PC-9 (cell line): Measurements from ENCODE around the gene ANKRD17. TPM values are rescaled to one million over a fixed set of nuclear protein-coding genes. Genes with fewer than 3 reads are reported as not detected.

Source experiments
- BruUV-seq: library from RNA; stranded (reverse); fragments of 400-500 nt; replicated peaks from 2 replicates; lab custom pipeline; 2021; lab: Mats Ljungman, UMichigan
- CTCF ChIA-PET: fragments of 300-600 bp; sonication (Branson Sonifier 250); formaldehyde crosslinking; loops from one replicate; lab custom pipeline; 2022; ENCODE audit warnings: antibody characterized with exemption; lab: Charles Lee
- POLR2A ChIA-PET: fragments of 300-600 bp; sonication (Branson Sonifier 250); formaldehyde crosslinking; loops from one replicate; lab custom pipeline; 2022; ENCODE audit warnings: antibody characterized with exemption; ENCODE audit not compliant: unreplicated experiment; lab: Charles Lee
- DNase-seq, 2 experiments: peaks; one replicate each; pipeline versions ENCODE4 v3.0.0 to v3.0.0-alpha.2; 2015 to 2022; ENCODE audit warnings: mixed read lengths in 1 of 2
- H2AFZ ChIP-seq: fragments of 200-600 bp; sonication (generic); 2 replicates; pipeline ENCODE4 v1.8.1; 2017; ENCODE audit warnings: antibody characterized with exemption
- H3F3A ChIP-seq: fragments of 200-600 bp; sonication (generic); 2 replicates; pipeline ENCODE4 v1.8.1; 2017; ENCODE audit warnings: antibody characterized with exemption, mild to moderate bottlenecking, low read depth; ENCODE audit not compliant: insufficient read depth
- H3K27ac ChIP-seq: fragments of 200-600 bp; sonication (generic); 2 replicates; pipeline ENCODE4 v1.6.1; 2016; ENCODE audit warnings: mixed run types
- H3K27me3 ChIP-seq: fragments of 200-600 bp; sonication (generic); 2 replicates; pipeline ENCODE4 v1.6.1; 2016; ENCODE audit warnings: low read depth, mixed run types; ENCODE audit not compliant: insufficient read depth
- H3K36me3 ChIP-seq: fragments of 200-600 bp; sonication (generic); 2 replicates; pipeline ENCODE4 v1.6.1; 2016; ENCODE audit warnings: low read depth, mixed run types
- H3K4me1 ChIP-seq: fragments of 200-600 bp; sonication (generic); replicated peaks from 2 replicates; pipeline ENCODE4 v1.6.1; 2016; ENCODE audit warnings: mixed run types; ENCODE audit not compliant: insufficient read depth
- H3K4me2 ChIP-seq: fragments of 200-600 bp; sonication (generic); 2 replicates; pipeline ENCODE4 v1.6.1; 2017; ENCODE audit warnings: mixed run types
- H3K4me3 ChIP-seq: fragments of 200-600 bp; sonication (generic); 2 replicates; pipeline ENCODE4 v1.6.1; 2016; ENCODE audit warnings: mixed run types
- H3K79me2 ChIP-seq: fragments of 200-600 bp; sonication (generic); 2 replicates; pipeline ENCODE4 v1.6.1; 2017; ENCODE audit warnings: low read depth, mixed run types
- H3K9me2 ChIP-seq: fragments of 200-600 bp; sonication (generic); 2 replicates; pipeline ENCODE4 v1.8.1; 2017; ENCODE audit warnings: mild to moderate bottlenecking; ENCODE audit not compliant: insufficient read depth
- H3K9me3 ChIP-seq: fragments of 200-600 bp; sonication (generic); 2 replicates; pipeline ENCODE4 v1.8.1; 2016; ENCODE audit warnings: low read depth; ENCODE audit not compliant: insufficient read depth
- H4K20me1 ChIP-seq: fragments of 200-600 bp; sonication (generic); 2 replicates; pipeline ENCODE4 v1.8.1; 2017; ENCODE audit not compliant: insufficient read depth
- EZH2 ChIP-seq: fragments of 200-600 bp; sonication (generic); IDR thresholded peaks from 2 replicates; pipeline ENCODE4 v1.8.0; 2017; ENCODE audit warnings: antibody characterized with exemption, low read depth
- intact Hi-C: fragments of 100-400 bp; cut with micrococcal nuclease; formaldehyde crosslinking; loops from one replicate; pipeline ENCODE4 v1.10.0; 2022; ENCODE audit not compliant: unreplicated experiment
- total RNA-seq: library from RNA; stranded (reverse); gene quantifications from 2 replicates; pipeline ENCODE4 v1.2.3, GENCODE V29; 2021
- TF ChIP-seq, protein P1 (sequence below): fragments of 200-600 bp; sonication (generic); conservative IDR thresholded peaks from 2 replicates; pipeline ENCODE4 v1.6.1; 2017; ENCODE audit warnings: mixed run types, antibody characterized with exemption, mild to moderate bottlenecking, moderate library complexity

The ANKRD17 gene
- total RNA-seq, 1 experiment from 2014 or later = 37.9 TPM

- POLR2A ChIA-PET = no interaction called here
- H3K4me1 ChIP-seq = no peaks in the 10 kb centered on the region
- H3K36me3 ChIP-seq = 0 out of 2 replicates have a peak, but pooled peaks cover 3% of the 10 kb centered on the region
- H4K20me1 ChIP-seq = peaks cover 3% of the 10 kb centered on the region; the same call in 1 of the 2 replicates
- no peaks in the 10 kb centered on the region for H3K27me3 ChIP-seq
- intact Hi-C loops = no loop called here
- H2AFZ ChIP-seq = no peak overlapping the region
- TF ChIP-seq, protein P1, sequence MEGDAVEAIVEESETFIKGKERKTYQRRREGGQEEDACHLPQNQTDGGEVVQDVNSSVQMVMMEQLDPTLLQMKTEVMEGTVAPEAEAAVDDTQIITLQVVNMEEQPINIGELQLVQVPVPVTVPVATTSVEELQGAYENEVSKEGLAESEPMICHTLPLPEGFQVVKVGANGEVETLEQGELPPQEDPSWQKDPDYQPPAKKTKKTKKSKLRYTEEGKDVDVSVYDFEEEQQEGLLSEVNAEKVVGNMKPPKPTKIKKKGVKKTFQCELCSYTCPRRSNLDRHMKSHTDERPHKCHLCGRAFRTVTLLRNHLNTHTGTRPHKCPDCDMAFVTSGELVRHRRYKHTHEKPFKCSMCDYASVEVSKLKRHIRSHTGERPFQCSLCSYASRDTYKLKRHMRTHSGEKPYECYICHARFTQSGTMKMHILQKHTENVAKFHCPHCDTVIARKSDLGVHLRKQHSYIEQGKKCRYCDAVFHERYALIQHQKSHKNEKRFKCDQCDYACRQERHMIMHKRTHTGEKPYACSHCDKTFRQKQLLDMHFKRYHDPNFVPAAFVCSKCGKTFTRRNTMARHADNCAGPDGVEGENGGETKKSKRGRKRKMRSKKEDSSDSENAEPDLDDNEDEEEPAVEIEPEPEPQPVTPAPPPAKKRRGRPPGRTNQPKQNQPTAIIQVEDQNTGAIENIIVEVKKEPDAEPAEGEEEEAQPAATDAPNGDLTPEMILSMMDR = no peak
- no peak for TF ChIP-seq EZH2
- H3K9me2 ChIP-seq = no peaks in the 10 kb centered on the region
- no peaks in the 10 kb centered on the region; the same call in 1 of the 2 replicates for H3F3A ChIP-seq
- no peak overlapping the region for H3K4me2 ChIP-seq
- no peaks in the 10 kb centered on the region for H3K9me3 ChIP-seq
- BruUV-seq = no TSS peak
- no peak for DNase-seq
- peaks cover 65% of the 10 kb centered on the region for H3K79me2 ChIP-seq
- H3K4me3 ChIP-seq = no peak overlapping the region
- CTCF ChIA-PET = no interaction called here
- no peak overlapping the region for H3K27ac ChIP-seq
Observed at GRCh38 chr4:73193659-73194058, 64.9 kb downstream of the ANKRD17 start.

DNA sequence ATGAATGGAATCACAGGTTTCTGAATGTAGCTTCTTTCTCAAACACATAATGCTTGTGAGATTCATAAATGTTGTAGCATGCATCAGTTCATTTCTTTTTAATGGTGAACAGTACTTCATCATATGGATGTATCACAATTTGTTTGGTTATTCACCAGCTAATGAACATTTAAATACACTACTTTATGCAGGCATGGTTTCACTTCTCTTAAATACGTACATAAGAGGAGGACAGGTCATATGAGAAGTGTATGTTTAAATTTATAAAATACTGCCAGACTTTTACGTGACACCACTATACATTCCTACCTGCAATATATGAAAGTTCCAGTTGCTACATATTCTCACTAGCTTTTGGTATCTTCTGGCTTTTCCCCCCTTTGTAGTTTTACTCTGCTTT is 65.4 kb downstream of the ANKRD17 start:
- H3K27ac ChIP-seq = no peak overlapping the region
- POLR2A ChIA-PET = interaction anchor here (0.5 kb wide), 1 partner anchor 21 kb away, joined by 4 read pairs; no protein-coding TSS in a partner anchor
- no peak for TF ChIP-seq EZH2
- TF ChIP-seq, protein P1 = no peak
- H2AFZ ChIP-seq = no peak overlapping the region
- peaks cover 64% of the 10 kb centered on the region for H3K79me2 ChIP-seq
- no peaks in the 10 kb centered on the region for H3K27me3 ChIP-seq
- no peak overlapping the region for H3K4me3 ChIP-seq
- no peak overlapping the region for H3K4me2 ChIP-seq
- H3K9me3 ChIP-seq = no peaks in the 10 kb centered on the region
- no peaks in the 10 kb centered on the region for H3K4me1 ChIP-seq
- CTCF ChIA-PET = interaction anchor here (0.6 kb wide), 1 partner anchor 524 kb away, joined by 3 read pairs; no protein-coding TSS in a partner anchor
- intact Hi-C loops = no loop called here
- no TSS peak for BruUV-seq
- DNase-seq = no peak
- H3K36me3 ChIP-seq = 0 out of 2 replicates have a peak, but pooled peaks cover 3% of the 10 kb centered on the region
- peaks cover 1% of the 10 kb centered on the region for H3F3A ChIP-seq
- no peaks in the 10 kb centered on the region for H3K9me2 ChIP-seq
- H4K20me1 ChIP-seq = peaks cover 3% of the 10 kb centered on the region; the same call in 1 of the 2 replicates

GRCh38 chr4:73189274-73189810 is 69.3 kb downstream of the ANKRD17 start:
- Histone ChIP-seq H3K79me2 (peaks cover 75% of the 10 kb centered on the region), H3K27ac (no peak overlapping the region), H3F3A (peaks cover 5% of the 10 kb centered on the region), H3K9me2 (no peaks in the 10 kb centered on the region), H3K9me3 (no peaks in the 10 kb centered on the region), H3K36me3 (0 out of 2 replicates have a peak, but pooled peaks cover 5% of the 10 kb centered on the region), H3K4me2 (no peak overlapping the region), H2AFZ (no peak overlapping the region), H3K4me1 (no peaks in the 10 kb centered on the region), H3K27me3 (no peaks in the 10 kb centered on the region), H3K4me3 (no peak overlapping the region), H4K20me1 (peaks cover 14% of the 10 kb centered on the region; the same call in 1 of the 2 replicates)
- CTCF ChIA-PET = interaction anchor here (0.6 kb wide), 1 partner anchor 100 kb away, joined by 6 read pairs; no protein-coding TSS in a partner anchor
- POLR2A ChIA-PET = no interaction called here
- TF ChIP-seq, protein P1 = no peak
- no peak for TF ChIP-seq EZH2
- DNase-seq = no peak
- no TSS peak for BruUV-seq
- intact Hi-C loops = no loop called here
